Activated B cell treated with CpG ODN at 0.5 μM for 24 hours (primary cell): ENCODE data around the gene NSF. TPM values are rescaled to one million over a fixed set of nuclear protein-coding genes. Genes with fewer than 3 reads are reported as not detected.

Experiments used
- ATAC-seq: fragments of 200-7000 bp; cut with Tn5 transposase; one replicate; pipeline ENCODE4 v1.10.0; 2021; ENCODE audit warnings: low read depth, mild to moderate bottlenecking, moderate library complexity
- CTCF ChIA-PET: fragments of 350-600 bp; sonication (Branson Sonifier 250); formaldehyde crosslinking; loops from one replicate; lab custom pipeline; 2021; ENCODE audit warnings: antibody characterized with exemption; lab: Charles Lee
- POLR2A ChIA-PET: fragments of 350-600 bp; sonication (Branson Sonifier 250); formaldehyde crosslinking; loops from one replicate; lab custom pipeline; 2021; ENCODE audit warnings: antibody characterized with exemption; lab: Charles Lee
- DNase-seq: peaks from one replicate; pipeline ENCODE4 v3.0.0; 2022
- H3K27ac Mint-ChIP-seq: one replicate; pipeline ENCODE4 v1.8.0; 2020; ENCODE audit warnings: mixed read lengths
- H3K27me3 Mint-ChIP-seq: one replicate; pipeline ENCODE4 v1.8.0; 2021; ENCODE audit warnings: mixed read lengths
- H3K36me3 Mint-ChIP-seq: one replicate; pipeline ENCODE4 v1.8.0; 2021; ENCODE audit warnings: low read depth, mixed read lengths
- H3K4me1 Mint-ChIP-seq: one replicate; pipeline ENCODE4 v1.8.0; 2021; ENCODE audit warnings: mixed read lengths
- H3K4me3 Mint-ChIP-seq: one replicate; pipeline ENCODE4 v1.8.0; 2020; ENCODE audit warnings: mild to moderate bottlenecking, mixed read lengths
- H3K9me3 Mint-ChIP-seq: one replicate; pipeline ENCODE4 v1.8.0; 2020; ENCODE audit warnings: mixed read lengths
- CTCF ChIP-seq: fragments of 200-600 bp; IDR thresholded peaks from one replicate; pipeline ENCODE4 v1.8.0; 2022; ENCODE audit warnings: antibody characterized with exemption, mild to moderate bottlenecking
- intact Hi-C: fragments of 100-400 bp; cut with micrococcal nuclease; formaldehyde crosslinking; loops from one replicate; pipeline ENCODE4 v1.15.1; 2024
- total RNA-seq: library from RNA; stranded (reverse); gene quantifications from 2 replicates; pipeline ENCODE4 v1.2.3, GENCODE V29; 2022

The NSF gene
- total RNA-seq, 1 donor from 2014 or later = 117 TPM

- DNase-seq (no peak), ATAC-seq (no peak)
- no peaks in the 10 kb centered on the region for H3K4me1 Mint-ChIP-seq
- H3K36me3 Mint-ChIP-seq = no peaks in the 10 kb centered on the region
- H3K4me3 Mint-ChIP-seq = no peak overlapping the region
- intact Hi-C loops = no loop called here
- TF ChIP-seq CTCF = no peak
- H3K9me3 Mint-ChIP-seq = no peaks in the 10 kb centered on the region
- peaks cover 12% of the 10 kb centered on the region for H3K27me3 Mint-ChIP-seq
- ChIA-PET POLR2A (interaction anchor here (0.9 kb wide), 1 partner anchor 8 kb away, joined by 3 read pairs; no protein-coding TSS in a partner anchor), CTCF (no interaction called here)
- no peak overlapping the region for H3K27ac Mint-ChIP-seq
These were observed 213.1 kb downstream of the NSF start for GRCh38 chr17:46803544-46803943.

GRCh38 chr17:46805771-46806170 is 215.3 kb downstream of the NSF start:
- intact Hi-C loops = no loop called here
- Mint-ChIP-seq H3K27ac (no peak overlapping the region), H3K9me3 (no peaks in the 10 kb centered on the region), H3K36me3 (no peaks in the 10 kb centered on the region), H3K4me3 (no peak overlapping the region), H3K27me3 (peaks cover 5% of the 10 kb centered on the region), H3K4me1 (no peaks in the 10 kb centered on the region)
- DNase-seq (no peak), ATAC-seq (no peak)
- ChIA-PET POLR2A (no interaction called here), CTCF (no interaction called here)
- no peak for TF ChIP-seq CTCF

Other genes with a start within 250 kb of the NSF start
- 35.7 and 43.3 TPM in 2 replicates for gene ARL17B, start 228.9 kb upstream of the NSF start, total RNA-seq
- gene LRRC37A2, start 78.2 kb upstream of the NSF start, total RNA-seq = 23.5 and 31.2 TPM in 2 replicates
- 40.0 and 57.2 TPM in 2 replicates for gene ARL17A, start 11.0 kb upstream of the NSF start, total RNA-seq
- 1.0 and 1.3 TPM in 2 replicates for gene WNT3, start 228.0 kb downstream of the NSF start, total RNA-seq